GM19438 (cell line): ENCODE data around the gene C1D.
"Not testable (repeated sequence)": the region's sequence is repeated elsewhere in the genome, so short reads cannot be mapped to it uniquely, and the experiment has no call there.

Experiments used
- ATAC-seq: cut with Tn5 transposase; IDR thresholded peaks from one replicate; pipeline ENCODE4 v1.9.1; 2021; ENCODE audit warnings: low read depth; ENCODE audit not compliant: unreplicated experiment

C1D gene, protein sequence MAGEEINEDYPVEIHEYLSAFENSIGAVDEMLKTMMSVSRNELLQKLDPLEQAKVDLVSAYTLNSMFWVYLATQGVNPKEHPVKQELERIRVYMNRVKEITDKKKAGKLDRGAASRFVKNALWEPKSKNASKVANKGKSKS

DNA sequence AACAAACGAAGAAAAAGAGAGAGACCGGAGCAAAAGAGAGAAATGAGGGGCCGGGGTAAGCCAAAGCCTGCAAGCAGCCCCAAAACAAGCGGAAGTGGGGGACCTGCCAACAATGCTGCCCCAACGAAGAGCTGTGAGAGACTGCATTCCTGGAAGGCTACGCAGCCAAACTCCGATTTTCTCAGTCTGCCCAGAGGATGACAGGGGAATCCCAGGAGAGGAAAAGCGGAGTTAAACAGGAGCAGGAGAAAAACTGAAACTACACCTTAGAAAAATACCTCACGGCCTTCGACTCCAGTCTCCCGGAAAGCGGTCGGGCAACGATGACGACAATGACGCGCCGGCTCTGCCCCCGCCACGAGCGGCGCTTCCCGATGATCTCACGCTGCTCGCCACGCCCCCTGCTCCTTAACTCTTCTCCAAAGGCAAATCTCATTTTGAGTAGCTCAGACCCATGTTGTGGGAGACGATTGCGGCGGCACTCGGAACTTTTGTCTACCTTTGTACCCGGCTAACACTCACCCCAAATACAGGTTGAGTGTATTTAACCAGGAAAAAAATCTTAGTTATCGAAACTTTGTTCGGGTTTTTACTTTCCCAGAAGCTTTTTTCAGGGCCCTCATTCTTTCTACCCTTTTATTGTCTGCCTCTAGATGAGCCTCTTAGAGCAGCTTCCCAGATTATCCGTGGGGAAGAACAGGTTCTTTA lies at the start of gene C1D:
Gene C1D (minus strand): TSS at position 325 of the 708 bp plus-strand sequence. CDS start 15,694 bp downstream, outside the sequence.
- ATAC-seq: peak; percentile 93

DNA sequence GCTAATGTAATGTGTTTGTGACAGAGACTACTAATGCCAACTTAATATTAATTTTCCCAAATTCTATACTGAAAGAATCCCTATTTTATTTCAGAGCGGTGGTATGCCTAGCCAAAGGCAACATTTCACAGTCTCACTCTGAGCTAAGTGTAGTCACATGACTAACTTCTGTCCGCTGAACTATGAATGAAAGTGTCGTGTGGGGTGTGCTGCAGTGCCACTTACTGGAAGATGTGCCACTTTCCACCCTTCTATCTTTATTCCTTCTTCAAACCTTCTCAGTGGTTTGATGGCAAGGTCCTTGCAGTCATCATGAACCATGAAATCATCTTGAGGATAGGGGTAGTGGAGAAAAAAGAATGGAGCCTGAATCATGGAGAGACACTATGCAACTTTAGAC lies 47.3 kb upstream of the C1D start:
- ATAC-seq: no peak

DNA sequence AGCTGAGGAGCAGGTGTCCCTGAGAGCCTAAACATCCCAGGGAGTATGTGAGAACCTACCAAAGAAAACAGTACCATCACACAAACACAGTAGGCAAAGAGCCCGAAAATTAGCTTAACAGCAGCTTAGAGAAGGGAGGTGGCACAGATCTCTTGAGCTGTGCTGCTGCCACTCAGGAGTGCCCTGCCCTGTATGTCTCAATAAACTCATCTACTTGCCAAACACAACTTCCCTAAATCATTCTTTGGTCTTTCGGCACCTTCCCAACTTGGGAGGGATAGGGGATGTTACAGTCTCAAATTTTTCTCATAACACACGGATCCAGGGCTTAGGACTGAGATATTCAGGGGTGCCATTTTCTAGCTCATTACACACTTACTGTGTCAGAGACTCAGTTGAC lies 45.3 kb upstream of the C1D start:
- ATAC-seq: no peak

- no peak for ATAC-seq
These were observed 44.7 kb upstream of the C1D start for GRCh38 chr2:68107475-68107874.

GRCh38 chr2:68104111-68104835 lies 41.5 kb upstream of the C1D start:
- no peak for ATAC-seq

DNA sequence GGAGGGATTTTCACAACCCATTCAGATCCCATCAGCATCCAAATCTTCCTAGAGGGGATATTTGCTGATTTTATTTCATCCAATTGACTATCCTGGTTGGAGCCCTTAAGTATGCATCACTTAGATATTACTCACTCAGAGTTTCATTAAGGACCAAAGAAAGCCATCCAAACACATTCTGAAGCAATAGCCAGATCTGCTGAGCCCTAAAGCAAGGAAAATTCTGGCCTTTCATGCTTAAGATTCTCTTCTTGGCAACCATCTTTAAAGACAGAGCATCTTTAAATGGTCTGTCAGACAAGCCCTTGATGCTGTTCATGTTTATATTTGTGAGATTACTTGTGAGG lies 40.9 kb upstream of the C1D start:
- no peak for ATAC-seq

GRCh38 chr2:68103030-68103708 lies 40.4 kb upstream of the C1D start:
- ATAC-seq: no peak

- ATAC-seq: no peak
These were observed 37.4 kb upstream of the C1D start for GRCh38 chr2:68100189-68100588.

- no peak for ATAC-seq
These were observed 36.5 kb upstream of the C1D start for GRCh38 chr2:68099260-68099659.

DNA sequence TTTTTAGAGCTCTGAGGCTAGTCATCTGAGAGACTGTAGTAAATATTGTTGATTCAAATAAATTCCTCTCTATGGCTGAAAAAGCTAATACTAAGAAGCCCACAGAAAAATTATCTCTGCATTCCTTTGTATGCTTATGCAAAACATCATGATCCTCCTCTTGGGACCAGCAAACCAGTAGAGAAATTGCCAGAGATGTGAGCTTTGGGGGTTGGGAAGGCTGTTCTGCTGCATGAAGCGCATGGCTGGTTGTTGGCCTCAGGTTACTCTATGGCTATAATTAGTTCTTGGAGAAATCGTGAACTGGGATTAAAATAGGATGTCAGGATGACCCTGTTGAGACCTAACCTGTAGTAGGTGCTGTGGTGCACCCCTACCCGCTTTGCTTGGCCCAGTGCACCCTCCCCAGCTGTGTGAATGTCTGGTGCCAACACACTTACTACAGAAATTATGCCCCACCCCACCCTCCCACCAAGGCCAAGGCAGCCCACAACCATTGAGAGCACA lies 35.5 kb upstream of the C1D start:
- ATAC-seq: no peak

DNA sequence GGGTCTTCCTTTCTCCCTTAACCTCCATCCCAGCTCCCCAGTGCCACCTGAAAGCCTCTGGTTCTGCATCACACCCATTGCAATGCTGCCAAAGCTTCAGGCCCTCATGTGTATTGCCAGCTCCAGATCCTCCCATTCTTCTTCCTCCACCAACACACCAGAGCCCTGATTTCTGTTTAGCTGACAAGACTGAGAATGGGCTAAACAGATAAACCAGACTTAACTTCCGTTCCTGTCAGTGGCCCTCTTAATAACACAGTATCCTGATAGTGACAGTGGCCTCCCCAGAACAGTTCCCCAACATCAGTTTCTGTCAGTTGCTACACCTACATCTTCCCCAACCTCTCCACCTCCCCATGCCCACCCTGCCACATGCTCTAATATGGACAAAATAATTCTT lies 31.3 kb upstream of the C1D start:
- no peak for ATAC-seq

- no peak for ATAC-seq
These were observed 30.8 kb upstream of the C1D start for GRCh38 chr2:68093634-68094033.

- ATAC-seq: no peak
These were observed 28.7 kb upstream of the C1D start for GRCh38 chr2:68091439-68092034.

GRCh38 chr2:68089961-68090360 lies 27.2 kb upstream of the C1D start:
- no peak for ATAC-seq

- ATAC-seq: no peak
These were observed 26.1 kb upstream of the C1D start for GRCh38 chr2:68088940-68089339.

GRCh38 chr2:68086166-68086565 lies 23.4 kb upstream of the C1D start:
- ATAC-seq: no peak

DNA sequence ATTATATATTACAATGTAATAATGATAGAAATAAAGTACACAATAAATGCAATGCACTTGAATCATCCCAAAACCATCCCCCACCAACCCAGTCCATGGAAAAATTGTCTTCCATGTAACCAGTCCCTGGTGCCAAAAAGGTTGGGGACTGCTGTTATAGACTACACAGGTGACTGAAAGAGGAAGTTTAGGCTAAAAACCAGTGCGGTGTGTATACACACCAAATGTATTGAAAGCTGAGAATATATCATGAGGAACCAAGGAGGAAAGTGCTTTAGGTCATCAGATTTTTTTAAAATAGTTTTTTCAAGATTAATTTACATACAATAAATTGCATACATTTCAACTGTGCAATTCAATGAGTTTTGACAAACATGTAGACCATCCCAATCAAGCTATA lies 20.5 kb upstream of the C1D start:
- ATAC-seq: no peak

DNA sequence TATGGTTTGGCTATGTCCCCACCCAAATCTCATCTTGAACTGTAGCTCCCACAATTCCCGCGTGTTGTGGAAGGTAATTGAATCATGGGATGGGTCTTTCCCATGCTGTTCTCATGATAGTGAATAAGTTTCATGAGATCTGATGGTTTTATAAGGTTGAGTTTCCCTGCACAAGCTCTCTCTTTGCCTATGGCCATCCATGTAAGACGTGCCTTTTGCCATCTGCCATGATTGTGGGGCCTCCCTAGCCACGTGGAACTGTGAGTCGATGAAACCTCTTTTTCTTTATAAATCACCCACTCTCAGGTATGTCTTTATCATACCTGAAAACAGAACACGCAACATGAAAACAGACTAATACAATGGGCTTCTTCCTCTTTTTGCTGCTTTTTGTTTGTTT lies 11.2 kb upstream of the C1D start:
- ATAC-seq: no peak

GRCh38 chr2:68063797-68064646 lies 1.2 kb upstream of the C1D start:
- ATAC-seq: not testable (repeated sequence)

- no peak for ATAC-seq
These were observed 2.2 kb downstream of the C1D start for GRCh38 chr2:68060652-68061051.
